HG03039 (cell line): ENCODE measurements around the gene KLF15.

Source experiments
- ATAC-seq: cut with Tn5 transposase; IDR thresholded peaks from one replicate; pipeline ENCODE4 v1.9.1; 2021; ENCODE audit warnings: mild to moderate bottlenecking, moderate library complexity; ENCODE audit not compliant: unreplicated experiment

KLF15 gene

GRCh38 chr3:126308394-126309125, 48.6 kb downstream of the KLF15 start:
- no peak for ATAC-seq

- ATAC-seq, result no peak
These were observed 49.4 kb downstream of the KLF15 start for GRCh38 chr3:126307591-126308393.

- no peak for ATAC-seq
These were observed 50.2 kb downstream of the KLF15 start for GRCh38 chr3:126306888-126307482.

GRCh38 chr3:126306397-126306796, 50.8 kb downstream of the KLF15 start:
- no peak for ATAC-seq

GRCh38 chr3:126305427-126305826, 51.8 kb downstream of the KLF15 start:
- no peak for ATAC-seq

- ATAC-seq, result no peak
These were observed 52.5 kb downstream of the KLF15 start for GRCh38 chr3:126304704-126305103.

- no peak for ATAC-seq
These were observed 52.9 kb downstream of the KLF15 start for GRCh38 chr3:126304291-126304690.

- no peak for ATAC-seq
These were observed 53.9 kb downstream of the KLF15 start for GRCh38 chr3:126303272-126303671.

- ATAC-seq, result no peak
These were observed 56.3 kb downstream of the KLF15 start for GRCh38 chr3:126300761-126301481.

GRCh38 chr3:126300001-126300760, 57.0 kb downstream of the KLF15 start:
- ATAC-seq, result no peak

GRCh38 chr3:126295407-126295939, 61.7 kb downstream of the KLF15 start:
- ATAC-seq, result no peak

- ATAC-seq, result no peak
These were observed 62.9 kb downstream of the KLF15 start for GRCh38 chr3:126294211-126294808.

- no peak for ATAC-seq
These were observed 63.7 kb downstream of the KLF15 start for GRCh38 chr3:126293370-126294082.
